Measurements from ENCODE around the gene CHRNA4. TPM values are rescaled to one million over a fixed set of nuclear protein-coding genes. Genes with fewer than 3 reads are reported as not detected.
A peak's percentile ranks its signal among the peaks of the same experiment; 100 is the strongest.

CHRNA4 gene
- 2.4 TPM for total RNA-seq (2021; ENCODE audit: unreplicated experiment)
- 5.0 TPM for polyA plus RNA-seq (2012; ENCODE audit: insufficient read length)
- Bru-seq, nascent RNA, result percentile 20 among the genes with signal in this experiment
- percentile 21 among the genes with signal in this experiment for BruChase-seq, experiment 1, labeled RNA remaining after a 2-hour chase
- percentile 32 among the genes with signal in this experiment for BruChase-seq, experiment 2, labeled RNA remaining after a 6-hour chase
- long read RNA-seq, partial matches to known transcripts, result 0 of 1 reads
- long read RNA-seq, other reads (novel, unspliced or antisense), result 0 of 1 reads

- in situ Hi-C loops (cut with HindIII; ENCODE audit: low pct_unique_long_range_greater_than_20kb, low sequenced_read_pairs), result no loop called here
- Histone ChIP-seq H3K9me3 (ENCODE audit: control insufficient read depth, insufficient read depth, low read depth, low read length) (no peaks in the 10 kb centered on the region), H3K27ac (ENCODE audit: low read length) (no peak within 1 kb of the TSS), H3K4me1 (ENCODE audit: control insufficient read depth, insufficient read depth, low read length) (peaks cover 6% of the 10 kb centered on the region), H3K36me3 (ENCODE audit: control insufficient read depth, insufficient read depth, low read length) (no peaks in the 10 kb centered on the region), H3K27me3 (ENCODE audit: control insufficient read depth, insufficient read depth, low read length) (no peaks in the 10 kb centered on the region), H3K4me3 (ENCODE audit: low read depth in 2 of 2, low read length in 2 of 2) (peak within 1 kb of the TSS; percentile 11 to 25; a peak in 2 of 4 replicates)
- BruUV-seq (replicated peaks), result no TSS peak
- DNase-seq (ENCODE audit: low read depth, low spot score), result no peak
- peak; percentile 14; the same call in 1 of the 2 replicates for ATAC-seq
- ChIA-PET CTCF (interaction anchor here (0.5 to 0.6 kb wide), 2 partner anchors 21 to 177 kb away, joined by 3 to 7 read pairs; no protein-coding TSS in a partner anchor), POLR2A (interaction anchor here (0.6 kb wide), 1 partner anchor 218 kb away, joined by 4 read pairs; no protein-coding TSS in a partner anchor)
- intact Hi-C loops (cut with micrococcal nuclease; ENCODE audit: unreplicated experiment), result no loop called here
- no peak for TF ChIP-seq POLR2AphosphoS5 (IDR thresholded peaks at IDR 0.05; ENCODE audit: low read depth, low read length)
- no peak; the same call in 1 of the 2 replicates for TF ChIP-seq CTCF (IDR thresholded peaks at IDR 0.05)
- TF ChIP-seq TCF7L2 (IDR thresholded peaks at IDR 0.05; ENCODE audit: low read depth, low read length), result no peak
- no peak for TF ChIP-seq REST (IDR thresholded peaks at IDR 0.05; ENCODE audit: insufficient read depth in 1 of 2, low read depth in 2 of 2, low read length in 1 of 2)
- no peak for TF ChIP-seq SIN3A (IDR thresholded peaks at IDR 0.05; ENCODE audit: borderline replicate concordance, insufficient read depth, low read depth, low read length)
Observed at GRCh38 chr20:63360850-63361518, at the start of gene CHRNA4. TSS of gene CHRNA4 (minus strand) at chr20:63361349. CDS start at chr20:63361165, 184 bp downstream.

GRCh38 chr20:63409834-63410435 is 48.8 kb upstream of the CHRNA4 start:
- no TSS peak for BruUV-seq (replicated peaks)
- in situ Hi-C loops (cut with HindIII; ENCODE audit: low pct_unique_long_range_greater_than_20kb, low sequenced_read_pairs) (no loop called here), intact Hi-C loops (cut with micrococcal nuclease; ENCODE audit: unreplicated experiment) (no loop called here)

More at GRCh38 chr20:63409834-63410435, 48.8 kb upstream of the CHRNA4 start:
- no peak for TF ChIP-seq REST (IDR thresholded peaks at IDR 0.05; ENCODE audit: insufficient read depth in 1 of 2, low read depth in 2 of 2, low read length in 1 of 2)
- no peak for TF ChIP-seq SIN3A (IDR thresholded peaks at IDR 0.05; ENCODE audit: borderline replicate concordance, insufficient read depth, low read depth, low read length)
- no peak for TF ChIP-seq TCF7L2 (IDR thresholded peaks at IDR 0.05; ENCODE audit: low read depth, low read length)
- TF ChIP-seq POLR2AphosphoS5 (IDR thresholded peaks at IDR 0.05; ENCODE audit: low read depth, low read length), result no peak
- no peak for TF ChIP-seq CTCF (IDR thresholded peaks at IDR 0.05)
- DNase-seq (ENCODE audit: low read depth, low spot score), result no peak
- Histone ChIP-seq H3K36me3 (ENCODE audit: control insufficient read depth, insufficient read depth, low read length) (no peaks in the 10 kb centered on the region), H3K27me3 (ENCODE audit: control insufficient read depth, insufficient read depth, low read length) (no peaks in the 10 kb centered on the region), H3K9me3 (ENCODE audit: control insufficient read depth, insufficient read depth, low read depth, low read length) (no peaks in the 10 kb centered on the region), H3K27ac (ENCODE audit: low read length) (no peak overlapping the region), H3K4me3 (ENCODE audit: low read depth in 2 of 2, low read length in 2 of 2) (no peak overlapping the region), H3K4me1 (ENCODE audit: control insufficient read depth, insufficient read depth, low read length) (no peaks in the 10 kb centered on the region)
- ChIA-PET POLR2A (interaction anchor here (0.6 kb wide), 1 partner anchor 462 kb away, joined by 5 read pairs; no protein-coding TSS in a partner anchor), CTCF (interaction anchor here (0.6 to 0.7 kb wide), 2 partner anchors 28 to 101 kb away, joined by 5 to 8 read pairs; no protein-coding TSS in a partner anchor)
- ATAC-seq, result no peak
